ENCODE measurements around the gene ANKRD22.
"Not testable (repeated sequence)": the region's sequence is repeated elsewhere in the genome, so short reads cannot be mapped to it uniquely, and the experiment has no call there.

The ANKRD22 gene

DNA sequence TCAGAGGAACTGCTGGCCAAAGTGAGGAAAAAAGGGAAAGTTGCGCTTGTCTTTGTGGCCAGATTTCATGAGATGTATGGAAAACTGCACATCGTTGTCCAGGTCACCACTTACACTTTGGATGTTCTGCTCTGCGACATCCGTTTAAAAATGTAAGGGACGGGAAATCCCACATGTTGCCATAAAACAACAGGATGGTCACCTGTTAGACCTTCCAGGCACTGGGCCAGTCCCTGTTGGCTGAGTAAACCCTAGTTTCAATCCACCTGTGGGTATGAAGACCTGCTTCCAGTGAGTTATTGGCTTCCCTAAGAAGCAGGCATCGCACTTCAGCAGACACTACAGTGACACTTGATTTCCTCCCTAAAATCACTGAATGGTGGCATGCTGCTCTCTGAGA is 25.7 kb upstream of the ANKRD22 start:
- DNase-seq: no peak

DNA sequence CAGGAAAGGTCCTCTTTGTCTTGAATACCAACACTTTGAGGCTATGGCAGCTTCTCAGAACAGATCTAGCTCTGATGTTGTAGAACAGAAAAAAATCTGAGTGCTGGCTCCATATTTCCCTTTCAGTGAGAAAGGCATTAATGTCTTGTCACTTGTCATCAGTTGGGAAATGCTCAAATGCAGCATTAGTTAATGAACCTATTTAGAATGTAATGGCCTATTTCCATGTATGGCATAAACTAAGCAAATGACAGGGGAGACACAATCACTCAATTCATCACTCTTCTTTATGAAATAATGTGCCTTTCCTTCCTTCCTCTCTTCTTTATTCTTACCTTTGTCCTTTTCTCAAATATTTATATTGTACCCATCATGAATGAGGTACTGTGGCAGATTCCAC is 23.4 kb upstream of the ANKRD22 start:
- DNase-seq: no peak

DNA sequence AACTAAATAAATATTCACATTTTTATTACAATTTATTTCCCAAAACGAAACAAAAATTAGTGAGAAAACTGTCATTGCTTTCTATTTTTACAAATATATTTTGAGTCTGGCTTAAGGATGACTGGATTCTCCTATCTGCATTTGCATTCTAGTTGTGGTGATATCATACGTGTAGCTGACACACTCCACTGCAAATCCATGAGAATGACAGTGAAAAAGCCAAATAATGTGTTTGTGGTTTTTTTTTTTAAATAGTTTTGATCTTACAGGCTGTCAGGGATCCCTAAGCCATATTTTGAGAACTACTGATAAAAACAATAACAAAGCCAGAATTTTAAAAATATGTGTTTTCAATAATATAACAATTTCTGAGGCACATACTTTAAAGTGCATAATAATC is 22.6 kb upstream of the ANKRD22 start:
- no peak for DNase-seq

DNA sequence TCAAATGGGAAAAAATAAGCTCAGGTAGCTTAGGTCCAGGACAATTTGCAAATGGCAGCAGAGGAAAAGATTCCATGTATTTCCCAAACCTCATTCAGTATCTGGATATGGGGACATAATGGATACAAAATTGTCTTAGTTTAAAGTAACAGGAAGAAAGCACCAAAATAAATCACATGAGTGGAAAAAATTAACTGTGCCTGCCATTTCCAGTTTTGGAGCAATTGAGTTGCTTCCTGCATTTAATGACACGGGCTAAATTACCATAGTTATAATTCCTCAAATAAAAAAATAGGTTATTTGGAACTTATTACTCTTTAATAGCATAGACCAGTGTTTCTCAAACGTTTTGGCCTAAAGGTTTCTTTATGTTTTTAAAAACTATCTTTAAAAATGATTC is 22.1 kb upstream of the ANKRD22 start:
- DNase-seq: no peak

DNA sequence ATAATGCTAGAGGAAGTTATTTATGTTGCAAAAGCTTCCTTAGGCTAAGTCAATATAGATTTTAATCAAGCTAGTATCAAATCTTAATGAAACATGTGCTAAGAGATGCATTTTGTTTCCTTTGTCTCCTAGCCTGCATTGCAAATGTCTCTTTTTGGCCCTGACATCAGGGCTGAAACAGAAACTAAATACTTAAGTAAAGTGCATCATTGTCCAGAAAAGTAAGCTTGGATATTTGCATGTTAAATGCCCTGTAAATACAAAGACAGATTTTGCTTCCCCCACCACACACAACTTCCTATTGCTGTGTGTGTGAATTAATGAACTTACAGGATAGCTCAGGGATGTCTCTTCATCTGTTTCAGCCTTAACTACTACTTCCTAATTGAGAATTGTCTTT is 18.4 kb upstream of the ANKRD22 start:
- no peak for DNase-seq

DNA sequence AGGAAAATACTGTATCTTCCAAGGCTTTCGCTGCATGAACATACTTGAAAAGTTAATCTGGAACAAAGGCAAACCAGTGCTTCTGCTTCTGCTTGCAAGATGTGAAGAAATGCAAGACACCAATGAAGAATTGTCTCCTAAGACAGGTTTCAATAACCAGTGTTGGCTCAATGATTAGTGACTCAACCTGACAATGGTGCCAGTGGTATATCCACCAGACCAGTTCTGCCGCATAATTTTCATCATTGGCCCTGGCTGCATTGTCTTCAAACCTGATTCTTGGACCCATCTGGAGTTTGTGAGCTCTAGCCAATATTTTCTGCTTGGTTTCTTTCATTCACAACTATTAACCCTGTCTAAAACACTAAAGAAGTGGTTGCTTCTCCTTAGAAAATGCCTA is 14.8 kb upstream of the ANKRD22 start:
- no peak for DNase-seq

DNA sequence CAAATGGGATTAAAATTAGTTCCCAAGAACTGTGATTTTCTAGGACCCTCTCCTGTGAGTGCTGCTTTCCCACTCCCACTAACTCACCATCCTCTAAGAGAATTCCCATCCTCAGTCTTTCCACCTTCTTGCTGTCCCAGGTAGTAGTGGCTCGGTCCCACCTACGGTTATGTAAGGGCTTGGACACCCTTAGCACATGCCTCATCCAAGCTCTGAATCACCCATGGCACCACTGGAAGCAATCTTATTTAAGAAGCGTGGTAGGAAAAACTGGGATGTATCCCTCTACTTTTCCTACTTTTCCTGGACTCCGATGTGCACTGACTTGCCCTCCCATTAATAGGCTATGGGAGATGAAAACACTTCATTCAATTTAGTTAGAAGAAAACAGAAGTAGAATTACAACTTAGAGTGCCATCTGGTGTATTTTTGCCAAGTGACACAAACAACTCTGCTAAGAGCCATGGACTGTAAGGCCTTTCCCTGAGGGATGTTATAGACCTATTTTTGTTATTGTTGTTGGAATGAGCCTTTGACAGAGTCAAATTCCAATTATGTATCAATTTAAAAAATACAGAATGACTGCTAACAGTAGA is 13.7 kb upstream of the ANKRD22 start:
- no peak for DNase-seq

DNA sequence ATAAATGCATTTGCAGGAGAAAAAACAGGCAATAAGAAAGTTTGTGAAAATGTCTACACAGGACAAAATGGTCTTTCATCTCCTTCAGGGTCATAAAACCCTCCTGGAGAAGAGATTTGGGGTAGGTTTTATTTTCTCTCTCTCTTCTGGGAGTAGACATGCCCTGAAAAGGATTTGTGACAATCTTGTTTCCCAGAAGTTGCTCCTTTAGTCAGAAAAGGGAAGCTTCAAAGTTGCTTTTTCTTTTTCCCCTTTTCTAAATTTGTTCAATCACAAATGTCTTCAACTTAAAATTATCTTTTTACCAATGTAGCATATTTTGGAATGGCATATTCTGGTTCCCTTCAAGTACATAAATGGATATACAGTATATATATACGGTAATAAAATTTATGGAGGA is 9.4 kb upstream of the ANKRD22 start:
- DNase-seq: no peak

DNA sequence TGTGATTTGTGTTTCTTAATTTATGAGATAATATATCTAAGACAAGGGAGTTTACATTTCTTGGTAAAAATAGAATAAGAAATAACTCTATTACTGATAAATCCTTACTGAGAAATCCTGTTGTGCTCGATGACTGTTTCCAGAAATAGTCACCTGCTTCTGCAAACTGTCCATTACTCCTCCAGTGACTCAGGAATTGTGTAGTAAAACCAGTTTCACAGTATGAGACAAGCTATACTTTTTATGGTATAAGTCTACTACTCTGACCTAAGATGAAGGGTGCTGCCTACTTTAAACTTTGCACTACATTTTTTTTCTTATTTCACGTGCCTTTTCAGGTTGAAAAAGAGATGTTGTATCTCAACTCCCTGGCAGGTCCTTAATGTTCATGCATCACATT is 6.8 kb upstream of the ANKRD22 start:
- DNase-seq: no peak

DNA sequence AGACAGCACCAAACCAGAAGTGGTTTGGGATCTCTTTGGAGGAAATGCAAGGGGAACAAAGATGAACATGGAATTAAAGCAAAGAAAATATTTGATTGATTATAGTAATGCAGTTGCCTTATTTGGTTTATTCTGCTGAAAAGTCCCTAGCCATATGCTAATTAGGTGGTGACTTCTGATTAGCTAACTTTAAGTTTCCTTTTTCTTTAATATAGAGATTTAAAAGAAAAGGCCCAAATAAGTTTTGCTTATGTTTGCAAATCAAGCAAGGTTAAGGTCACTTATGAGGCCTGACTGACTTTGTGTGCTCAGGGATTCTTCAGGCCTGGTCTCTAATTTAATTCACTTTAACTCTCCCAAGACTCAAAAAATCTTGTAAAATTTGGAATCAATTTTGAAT is 6.2 kb upstream of the ANKRD22 start:
- DNase-seq: no peak

DNA sequence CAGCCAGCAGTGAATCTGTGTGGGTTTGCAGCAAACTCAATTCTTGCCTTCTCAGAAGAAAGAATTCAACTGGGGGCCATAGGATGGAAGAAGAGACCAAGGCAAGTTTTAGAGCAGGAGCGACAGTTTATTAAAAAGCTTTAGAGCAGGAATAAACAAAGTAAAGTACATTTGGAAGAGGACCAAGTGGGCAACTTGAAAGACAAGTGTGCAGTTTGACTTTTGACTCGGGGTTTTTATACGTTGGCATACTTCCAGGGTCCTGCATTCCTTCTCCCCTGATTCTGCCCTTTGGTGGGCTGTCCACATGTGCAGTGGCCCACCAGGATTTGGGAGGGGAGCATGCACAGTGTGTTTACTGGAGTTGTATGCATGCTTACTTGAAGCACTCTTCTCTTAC is 3.0 kb upstream of the ANKRD22 start:
- DNase-seq: no peak

DNA sequence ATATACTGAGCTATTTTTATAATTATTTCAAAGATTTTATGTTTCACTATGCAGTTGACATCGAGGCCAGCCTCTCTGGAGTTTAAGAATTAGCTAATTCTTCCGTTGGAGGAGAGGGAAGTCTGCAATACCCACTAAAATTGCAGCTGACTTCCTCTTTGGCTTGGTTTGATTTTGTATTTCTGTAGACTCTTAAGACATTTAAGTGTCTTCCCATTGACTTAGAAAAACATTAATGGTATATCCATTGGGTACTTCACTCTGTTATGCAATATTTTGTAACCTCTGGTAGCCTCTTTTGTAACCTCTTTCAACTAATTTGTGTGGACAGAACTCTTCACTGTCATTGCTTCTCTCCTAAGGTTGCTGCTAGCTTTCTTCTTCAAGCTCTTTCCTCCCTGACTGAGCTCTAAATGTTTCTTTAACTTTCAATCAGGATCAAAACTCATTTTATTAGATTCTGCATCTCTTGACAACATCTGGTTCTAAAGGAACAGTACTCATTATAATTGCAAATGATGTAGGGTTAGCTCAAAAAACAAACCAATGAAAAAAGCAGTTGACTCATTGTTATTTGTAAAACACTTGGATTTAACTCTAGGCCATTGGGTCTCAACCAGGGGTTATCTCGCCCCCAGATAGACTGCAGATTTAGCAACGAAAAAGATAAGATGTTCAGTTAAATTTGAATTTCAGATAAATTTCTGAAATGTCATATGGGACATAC is 1.7 kb upstream of the ANKRD22 start:
- DNase-seq: no peak

DNA sequence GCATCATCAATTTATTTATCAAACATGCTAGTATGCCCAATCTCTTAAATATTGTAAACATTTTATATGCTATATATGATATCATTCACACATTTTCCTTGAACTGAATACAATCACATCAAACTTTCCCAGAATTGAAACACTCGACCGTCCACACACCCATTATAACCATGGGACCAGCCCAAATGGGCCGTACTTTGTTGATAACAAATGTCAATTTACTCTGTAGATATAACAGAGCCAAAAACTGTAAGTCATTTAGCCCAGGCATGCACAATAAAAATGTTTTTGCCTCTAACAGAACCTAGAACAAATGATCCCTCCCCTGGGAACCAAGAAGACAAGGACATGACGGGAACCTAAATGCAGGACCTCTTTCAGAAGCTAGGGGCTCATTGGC is 683 bp upstream of the ANKRD22 start:
- DNase-seq: no peak

DNA sequence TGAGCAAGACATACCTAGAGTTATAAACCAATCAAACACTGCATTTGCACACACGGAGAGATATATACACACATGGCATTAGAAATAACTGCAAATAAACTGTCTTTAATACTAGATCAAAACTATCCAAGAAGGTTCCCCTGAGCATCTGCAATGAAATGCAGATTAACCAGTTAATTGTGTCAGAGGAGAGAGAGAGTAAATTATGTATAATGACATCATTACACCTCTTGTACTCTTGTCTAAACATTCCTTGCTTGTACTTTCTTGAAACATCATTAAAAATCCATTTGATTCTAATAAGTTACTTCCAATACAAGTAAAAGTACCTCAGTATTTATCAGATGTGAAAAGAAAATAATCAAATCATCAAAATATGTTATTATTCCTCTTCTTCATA is 932 bp downstream of the ANKRD22 start:
- no peak for DNase-seq

DNA sequence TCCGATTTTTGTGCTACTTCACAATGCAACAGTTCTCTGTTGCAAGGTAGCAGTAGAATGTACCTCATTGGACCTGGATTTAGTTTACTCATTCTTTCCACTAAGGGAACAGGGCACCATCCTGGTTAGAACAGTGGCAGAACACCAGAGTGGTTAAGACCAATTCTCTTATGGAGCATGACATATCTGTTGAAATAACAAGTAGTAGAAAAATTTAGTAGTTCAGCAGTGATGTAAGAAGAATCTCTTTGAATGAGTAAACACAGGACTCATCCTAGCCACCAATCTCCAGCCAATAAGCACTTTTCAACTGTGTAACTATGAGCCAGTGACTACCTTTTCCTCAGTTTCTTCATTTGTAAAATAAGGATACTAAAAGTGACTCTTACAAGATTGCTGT is 2.4 kb downstream of the ANKRD22 start:
- no peak for DNase-seq

DNA sequence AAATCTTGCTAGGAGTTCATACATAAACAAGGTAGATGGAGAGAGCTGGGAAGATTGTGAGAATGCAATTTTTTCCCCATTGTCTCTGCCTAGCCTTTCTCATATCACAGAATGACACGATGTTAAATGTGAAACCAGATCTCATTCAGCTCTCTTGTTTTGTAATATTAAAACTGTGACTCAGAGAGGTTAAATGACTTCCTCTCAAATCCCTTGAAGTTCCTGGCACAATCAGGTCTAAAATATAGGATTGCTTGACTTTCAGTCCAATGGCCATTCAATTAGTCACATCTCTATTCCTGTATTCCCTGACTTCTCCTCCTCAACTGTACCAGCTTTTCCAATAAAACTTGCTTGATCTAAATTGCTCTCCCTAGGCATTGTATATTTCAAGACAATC is 3.1 kb downstream of the ANKRD22 start:
- DNase-seq: no peak

DNA sequence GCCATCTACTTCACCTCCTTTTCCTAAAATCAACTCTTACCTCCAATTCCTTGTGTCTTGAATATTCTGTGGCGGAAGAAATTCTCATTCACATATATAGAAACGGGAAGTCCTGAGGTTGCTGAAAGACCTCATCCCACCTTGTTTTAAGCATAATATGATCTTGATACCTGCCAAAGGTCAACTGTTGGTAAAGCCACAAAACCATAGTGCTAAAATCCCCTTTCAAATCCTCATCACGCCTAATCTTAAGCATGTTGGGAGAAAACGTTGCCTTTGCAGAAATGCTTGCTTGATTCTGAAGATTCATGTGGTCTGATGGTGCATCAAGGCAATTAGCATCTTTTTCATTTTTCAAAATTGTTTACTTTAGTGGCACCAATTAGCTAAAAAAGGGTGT is 8.5 kb downstream of the ANKRD22 start:
- no peak for DNase-seq

DNA sequence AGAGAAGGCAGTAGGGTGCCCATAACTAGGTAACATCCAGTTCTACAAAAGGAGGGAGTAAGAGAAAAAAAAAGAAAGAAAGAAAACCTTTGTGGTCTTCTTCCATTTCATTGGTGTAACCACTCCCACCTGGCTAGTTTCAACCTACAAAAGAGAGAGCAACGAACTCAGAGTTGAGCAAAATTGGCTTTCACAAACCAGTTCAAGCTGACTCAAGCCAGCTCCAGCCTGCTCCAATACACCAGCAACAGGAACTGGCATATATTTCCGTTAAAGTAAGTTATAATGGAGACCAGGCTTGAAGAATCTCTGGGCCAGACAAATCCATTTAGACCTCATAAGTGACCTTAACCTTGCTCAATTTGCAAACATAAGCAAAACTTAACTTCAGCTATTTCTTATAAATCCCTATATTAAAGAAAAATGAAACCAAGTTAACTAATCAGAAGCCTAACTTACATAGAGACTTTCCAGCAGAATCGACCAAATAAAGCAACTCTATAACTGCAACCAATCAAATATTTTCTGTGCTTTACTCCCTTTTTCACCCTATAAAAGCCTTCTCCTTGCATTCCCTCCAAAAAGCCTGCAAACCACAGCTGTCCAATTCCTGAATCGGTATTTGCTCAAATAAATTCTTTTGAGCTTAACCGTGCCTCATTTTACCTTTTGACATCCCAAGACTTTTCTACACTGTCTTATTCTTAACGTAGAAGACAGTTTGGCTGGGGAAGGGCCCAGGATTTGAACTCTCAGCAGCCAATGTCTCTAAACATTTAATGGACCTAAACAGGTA is 10.1 kb downstream of the ANKRD22 start:
- DNase-seq: no peak

DNA sequence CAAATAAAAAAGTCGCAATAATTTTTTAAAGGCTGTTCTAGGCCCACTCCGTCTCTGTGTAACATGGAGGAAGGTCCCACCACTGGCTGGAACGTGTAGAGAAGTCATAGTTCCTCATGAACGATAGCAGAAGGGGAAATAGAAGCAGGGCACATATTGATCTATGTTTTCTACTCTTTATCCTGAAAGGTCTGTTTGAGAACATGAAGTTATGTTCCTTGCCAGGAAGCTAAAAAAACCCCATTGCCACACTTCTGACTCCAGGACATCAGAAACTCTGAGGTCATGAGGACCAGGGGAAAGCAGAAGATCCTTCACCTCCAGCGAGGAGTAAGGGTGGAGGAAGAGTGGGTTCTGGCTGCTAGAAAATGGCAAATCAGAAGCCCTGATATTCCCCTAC is 10.8 kb downstream of the ANKRD22 start:
- no peak for DNase-seq

DNA sequence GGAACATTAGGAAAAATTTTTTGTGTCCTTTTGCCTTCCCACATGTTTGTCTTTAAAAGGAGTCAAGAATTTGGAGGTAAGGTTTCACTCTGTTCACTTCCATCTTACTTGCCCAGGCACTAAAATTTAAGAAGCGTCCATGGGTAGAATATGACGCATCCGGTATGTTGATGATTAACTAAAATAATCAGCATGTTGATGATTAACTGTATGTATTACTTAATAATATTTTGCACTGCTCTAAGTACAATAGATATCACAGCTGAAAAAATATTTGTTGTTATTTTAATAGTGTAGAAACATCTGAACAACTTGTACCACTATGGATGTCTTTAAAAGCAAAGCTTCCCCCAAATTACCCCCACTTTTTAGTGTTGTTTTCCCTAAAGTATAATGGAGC is 11.5 kb downstream of the ANKRD22 start:
- no peak for DNase-seq

DNA sequence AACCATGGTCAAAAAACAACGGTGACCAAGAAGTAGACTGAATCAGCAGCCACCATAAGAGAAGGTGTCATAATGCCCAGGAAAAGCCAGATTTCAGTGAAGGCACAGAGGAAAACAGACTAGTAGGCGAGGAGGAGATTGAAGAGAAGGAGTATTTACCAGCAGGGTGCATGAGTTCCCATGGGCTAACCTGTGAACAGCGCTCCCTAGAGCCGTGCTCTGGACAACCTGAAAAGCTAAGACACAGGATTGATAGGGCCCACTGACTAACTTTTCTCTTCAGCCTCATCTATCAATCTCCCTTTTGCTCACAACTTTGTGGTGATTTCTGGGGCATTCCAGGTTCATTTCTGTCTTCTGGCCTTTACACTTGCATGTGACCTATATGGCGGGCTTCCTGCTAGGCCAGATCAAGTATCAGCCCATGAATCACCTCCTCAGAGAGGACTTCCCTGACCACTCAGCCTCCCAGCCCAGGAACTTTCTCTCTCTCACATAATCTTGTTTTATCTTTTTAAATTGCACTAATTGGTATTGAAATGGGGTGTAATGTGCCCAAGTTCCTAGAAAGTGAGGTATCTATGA is 12.8 kb downstream of the ANKRD22 start:
- DNase-seq: no peak

DNA sequence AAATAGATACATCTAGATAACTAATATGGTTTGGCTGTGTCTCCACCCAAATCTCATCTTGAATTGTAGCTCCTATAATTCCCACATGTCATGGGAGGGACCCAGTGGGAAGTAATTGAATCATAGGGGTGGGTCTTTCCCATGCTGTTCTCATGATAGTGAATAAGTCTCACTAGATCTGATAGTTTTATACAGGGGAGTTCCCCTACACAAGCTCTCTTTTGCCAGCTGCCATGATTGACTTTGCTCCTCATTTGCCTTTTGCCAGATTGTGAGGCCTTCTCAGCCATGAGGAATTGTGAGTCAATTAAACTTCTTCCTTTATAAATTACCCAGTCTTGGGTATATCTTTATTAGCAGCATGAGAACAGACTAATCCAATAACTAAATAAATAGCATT is 14.0 kb downstream of the ANKRD22 start:
- not testable (repeated sequence) for DNase-seq

DNA sequence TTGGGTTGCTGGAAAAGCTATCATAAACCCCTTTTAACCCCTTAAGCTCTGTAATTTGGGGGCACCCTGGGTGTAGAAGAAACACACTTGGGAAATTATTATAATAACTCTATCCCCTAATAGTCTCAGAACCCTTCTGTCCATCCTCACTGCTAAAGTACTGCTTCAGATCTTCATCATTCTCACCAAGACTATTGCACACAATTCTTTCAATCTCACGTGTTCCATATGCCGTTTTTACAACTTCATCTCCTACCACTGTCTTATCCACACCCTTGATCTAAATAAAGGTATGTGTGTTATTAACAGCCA is 15.8 kb downstream of the ANKRD22 start:
- DNase-seq: no peak

Measured in activated naive CD4-positive, alpha-beta T cell treated with anti-CD3 and anti-CD28 coated beads, Interleukin-2, amount 50 U/mL, for 16 hours (primary cell).